ENCODE measurements around the gene KRT78.

GRCh38 chr12:52856787-52857186 is 8.0 kb upstream of the KRT78 start:
- TF ChIP-seq HDGF (IDR thresholded peaks at IDR 0.05; ENCODE audit: borderline replicate concordance) (no peak), FOXK2 (IDR thresholded peaks at IDR 0.05) (no peak), ELF4 (IDR thresholded peaks at IDR 0.05) (no peak), ARNT (IDR thresholded peaks at IDR 0.05) (no peak), SP1 (IDR thresholded peaks at IDR 0.05) (no peak)
